PC-3 (cell line): Measurements from ENCODE around the gene KCNC4. TPM values are rescaled to one million over a fixed set of nuclear protein-coding genes. Genes with fewer than 3 reads are reported as not detected.

Source experiments
- ATAC-seq: fragments of 200-7000 bp; cut with Tn5 transposase; 2 replicates; pipeline ENCODE4 v1.9.1; 2020; ENCODE audit warnings: mild to moderate bottlenecking, moderate library complexity
- BruUV-seq: library from RNA; stranded (reverse); fragments of 400-500 nt; replicated peaks from 2 replicates; lab custom pipeline; 2021; lab: Mats Ljungman, UMichigan
- CTCF ChIA-PET: fragments of 300-600 bp; sonication (Branson Sonifier 250); formaldehyde crosslinking; loops from one replicate; lab custom pipeline; 2022; ENCODE audit warnings: antibody characterized with exemption; lab: Charles Lee
- POLR2A ChIA-PET: fragments of 300-600 bp; sonication (Branson Sonifier 250); formaldehyde crosslinking; loops from one replicate; lab custom pipeline; 2022; ENCODE audit warnings: antibody characterized with exemption; ENCODE audit not compliant: unreplicated experiment; lab: Charles Lee
- DNase-seq: peaks from one replicate; pipeline ENCODE4 v3.0.0-alpha.2; 2015
- H2AFZ ChIP-seq: fragments of 300-600 bp; sonication (generic); 2 replicates; pipeline ENCODE4 v1.6.0; 2016; ENCODE audit warnings: antibody characterized with exemption, low read length
- H3F3A ChIP-seq: fragments of 300-600 bp; sonication (generic); one replicate; pipeline ENCODE4 v1.6.0; 2017; ENCODE audit warnings: antibody characterized with exemption, low read length, control low read depth, mild to moderate bottlenecking; ENCODE audit not compliant: unreplicated experiment
- H3K27ac ChIP-seq: fragments of 300-600 bp; sonication (generic); 2 replicates; pipeline ENCODE4 v1.5.1; 2016; ENCODE audit warnings: mild to moderate bottlenecking, low read length
- H3K27me3 ChIP-seq: fragments of 300-600 bp; sonication (generic); 2 replicates; pipeline ENCODE4 v1.6.1; 2016; ENCODE audit warnings: low read length, mixed read lengths
- H3K36me3 ChIP-seq: fragments of 300-600 bp; sonication (generic); 2 replicates; pipeline ENCODE4 v1.6.1; 2016; ENCODE audit warnings: low read depth, mixed run types, low read length, mixed read lengths
- H3K4me1 ChIP-seq: fragments of 300-600 bp; sonication (generic); 2 replicates; pipeline ENCODE4 v1.5.1; 2016; ENCODE audit warnings: low read length; ENCODE audit not compliant: insufficient read depth
- H3K4me2 ChIP-seq: fragments of 300-600 bp; sonication (generic); 2 replicates; pipeline ENCODE4 v1.6.0; 2016; ENCODE audit warnings: low read length
- H3K4me3 ChIP-seq: fragments of 300-600 bp; sonication (generic); 2 replicates; pipeline ENCODE4 v1.5.1; 2016; ENCODE audit warnings: mild to moderate bottlenecking, low read length, mixed read lengths
- H3K79me2 ChIP-seq: fragments of 300-600 bp; sonication (generic); 2 replicates; pipeline ENCODE4 v1.6.1; 2017; ENCODE audit warnings: low read length, mixed read lengths
- H3K9ac ChIP-seq: fragments of 300-600 bp; sonication (generic); 2 replicates; pipeline ENCODE4 v1.6.0; 2016; ENCODE audit warnings: mild to moderate bottlenecking, low read length
- H3K9me2 ChIP-seq: fragments of 300-600 bp; sonication (generic); replicated peaks from 2 replicates; pipeline ENCODE4 v1.6.1; 2016; ENCODE audit warnings: mixed run types, low read length, mixed read lengths
- H3K9me3 ChIP-seq: fragments of 300-600 bp; sonication (generic); 2 replicates; pipeline ENCODE4 v1.6.1; 2016; ENCODE audit warnings: low read length, mixed read lengths
- H4K20me1 ChIP-seq: fragments of 300-600 bp; sonication (generic); 2 replicates; pipeline ENCODE4 v1.6.1; 2016; ENCODE audit warnings: low read length, mixed read lengths
- CTCF ChIP-seq: fragments of 300-600 bp; sonication (generic); conservative IDR thresholded peaks from 2 replicates; pipeline ENCODE4 v1.5.1; 2017; ENCODE audit warnings: antibody characterized with exemption, low read depth, mild to moderate bottlenecking, low read length
- EZH2 ChIP-seq: fragments of 300-600 bp; sonication (generic); IDR thresholded peaks from one replicate; pipeline ENCODE4 v1.6.1; 2017; ENCODE audit warnings: antibody characterized with exemption, mild to moderate bottlenecking, low read length; ENCODE audit not compliant: unreplicated experiment
- EZH2phosphoT487 ChIP-seq: fragments of 300-600 bp; sonication (generic); IDR thresholded peaks from 2 replicates; pipeline ENCODE4 v1.6.1; 2018; ENCODE audit warnings: mild to moderate bottlenecking, antibody characterized with exemption, low read length, borderline replicate concordance
- intact Hi-C: fragments of 100-400 bp; cut with micrococcal nuclease; formaldehyde crosslinking; loops from 2 replicates; pipeline ENCODE4 v1.9.0; 2023
- total RNA-seq: library from RNA; depleted of rRNA; stranded (reverse); fragments of >200 nt; gene quantifications from 2 replicates; pipeline ENCODE4 v1.2.3, GENCODE V29; 2014

KCNC4 gene
- total RNA-seq, 1 experiment from 2014 or later = 1.6 TPM

GRCh38 chr1:110229348-110230001 lies 19.4 kb downstream of the KCNC4 start:
- Histone ChIP-seq H3K36me3 (no peaks in the 10 kb centered on the region), H3K79me2 (no peaks in the 10 kb centered on the region), H3K27ac (no peak overlapping the region), H3K9ac (no peak overlapping the region), H3K27me3 (no peaks in the 10 kb centered on the region), H4K20me1 (no peaks in the 10 kb centered on the region), H2AFZ (no peak overlapping the region), H3K9me3 (no peaks in the 10 kb centered on the region), H3K4me2 (no peak overlapping the region), H3F3A (no peaks in the 10 kb centered on the region), H3K4me3 (no peak overlapping the region), H3K9me2 (no peaks in the 10 kb centered on the region), H3K4me1 (peaks cover 7% of the 10 kb centered on the region)
- no peak for DNase-seq
- ChIA-PET CTCF (no interaction called here), POLR2A (no interaction called here)
- ATAC-seq = no peak
- intact Hi-C loops = no loop called here
- no peak for TF ChIP-seq EZH2phosphoT487
- BruUV-seq = no TSS peak

- Histone ChIP-seq H4K20me1 (no peaks in the 10 kb centered on the region), H3K9me2 (no peaks in the 10 kb centered on the region), H3F3A (no peaks in the 10 kb centered on the region), H3K4me3 (no peak overlapping the region), H3K4me2 (no peak overlapping the region), H3K9ac (no peak overlapping the region), H3K4me1 (peaks cover 18% of the 10 kb centered on the region), H3K79me2 (no peaks in the 10 kb centered on the region), H3K9me3 (no peaks in the 10 kb centered on the region), H3K36me3 (no peaks in the 10 kb centered on the region), H3K27me3 (no peaks in the 10 kb centered on the region), H3K27ac (no peak overlapping the region), H2AFZ (no peak overlapping the region)
- intact Hi-C loops = no loop called here
- ChIA-PET POLR2A (no interaction called here), CTCF (no interaction called here)
- no peak for DNase-seq
- no peak for ATAC-seq
- TF ChIP-seq CTCF = no peak
- no TSS peak for BruUV-seq
Observed at GRCh38 chr1:110230381-110231199, 20.5 kb downstream of the KCNC4 start.

- Histone ChIP-seq H3K27me3 (no peaks in the 10 kb centered on the region), H3K79me2 (no peaks in the 10 kb centered on the region), H3K27ac (no peak overlapping the region), H3K9ac (no peak overlapping the region), H3K4me1 (peaks cover 35% of the 10 kb centered on the region), H3F3A (peaks cover 4% of the 10 kb centered on the region), H2AFZ (no peak overlapping the region), H3K4me3 (no peak overlapping the region), H3K4me2 (no peak overlapping the region), H3K9me3 (no peaks in the 10 kb centered on the region), H3K9me2 (no peaks in the 10 kb centered on the region), H3K36me3 (no peaks in the 10 kb centered on the region), H4K20me1 (no peaks in the 10 kb centered on the region)
- intact Hi-C loops = no loop called here
- POLR2A ChIA-PET = no interaction called here
- DNase-seq = no peak
- no TSS peak for BruUV-seq
- ATAC-seq = no peak
- TF ChIP-seq EZH2phosphoT487 = no peak
- no peak for TF ChIP-seq EZH2
- TF ChIP-seq CTCF = no peak
- CTCF ChIA-PET = no interaction called here
Observed at GRCh38 chr1:110233861-110234260, 23.7 kb downstream of the KCNC4 start.
